Measurements from ENCODE around the gene SAP25. TPM values are rescaled to one million over a fixed set of nuclear protein-coding genes. Genes with fewer than 3 reads are reported as not detected.
A peak's percentile ranks its signal among the peaks of the same experiment; 100 is the strongest.

Gene SAP25
- total RNA-seq, 1 donor from 2014 or later = 24.1 TPM

- Mint-ChIP-seq H3K4me3 (no peak overlapping the region), H3K27ac (no peak overlapping the region), H3K36me3 (ENCODE audit: low read depth) (peaks cover 5% of the 10 kb centered on the region), H3K4me1 (peaks cover 31% of the 10 kb centered on the region), H3K9me3 (no peaks in the 10 kb centered on the region), H3K27me3 (no peaks in the 10 kb centered on the region)
- ChIA-PET POLR2A (interaction anchor here (0.7 to 5.7 kb wide), 4 partner anchors 21 to 126 kb away, joined by 4 to 114 read pairs (median 5); partner anchors contain the start of genes FBXO24, LRCH4 and NYAP1), CTCF (no interaction called here)
- DNase-seq = no peak
- ATAC-seq (ENCODE audit: low read depth) = no peak
- TF ChIP-seq CTCF (IDR thresholded peaks at IDR 0.05) = no peak
- intact Hi-C loops (cut with micrococcal nuclease) = loop anchor here (5.0 kb wide), 2 partner anchors 97 to 447 kb away; partner anchors contain the start of gene POP7
These were observed 36.3 kb upstream of the SAP25 start for GRCh38 chr7:100609958-100610357.

DNA sequence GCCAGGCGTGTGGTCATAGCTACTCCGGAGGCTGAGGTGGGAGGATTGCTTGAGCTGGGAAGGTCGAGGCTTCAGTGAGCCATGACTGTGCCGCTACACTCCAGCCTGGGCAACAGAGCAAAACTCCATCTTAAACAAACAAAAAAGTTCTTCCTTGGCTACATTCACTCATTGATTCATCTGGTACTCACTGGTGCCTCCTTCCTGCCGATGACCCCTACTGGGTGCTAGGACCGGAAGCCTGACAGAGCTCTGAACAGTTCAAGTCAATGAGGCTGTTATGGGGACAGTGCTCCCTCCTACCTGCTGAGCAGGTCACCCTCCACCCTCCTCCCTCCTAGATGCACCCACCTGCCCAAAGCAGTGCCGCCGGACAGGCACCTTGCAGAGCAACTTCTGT is 33.4 kb upstream of the SAP25 start:
- CTCF ChIA-PET = no interaction called here
- no peak for DNase-seq
- Mint-ChIP-seq H3K4me1 (peaks cover 22% of the 10 kb centered on the region), H3K36me3 (ENCODE audit: low read depth) (peaks cover 3% of the 10 kb centered on the region), H3K27me3 (no peaks in the 10 kb centered on the region), H3K27ac (no peak overlapping the region), H3K4me3 (no peak overlapping the region), H3K9me3 (no peaks in the 10 kb centered on the region)
- POLR2A ChIA-PET = interaction anchor here (0.6 to 4.8 kb wide), 3 partner anchors 22 to 71 kb away, joined by 3 to 32 read pairs (median 3); partner anchors contain the start of genes FBXO24 and LRCH4
- intact Hi-C loops (cut with micrococcal nuclease) = no loop called here
- no peak for ATAC-seq (ENCODE audit: low read depth)
- no peak for TF ChIP-seq CTCF (IDR thresholded peaks at IDR 0.05)

GRCh38 chr7:100606313-100606712 is 32.6 kb upstream of the SAP25 start:
- no peak for ATAC-seq (ENCODE audit: low read depth)
- Mint-ChIP-seq H3K4me1 (peaks cover 19% of the 10 kb centered on the region), H3K9me3 (no peaks in the 10 kb centered on the region), H3K27me3 (no peaks in the 10 kb centered on the region), H3K36me3 (ENCODE audit: low read depth) (no peaks in the 10 kb centered on the region), H3K4me3 (no peak overlapping the region), H3K27ac (no peak overlapping the region)
- TF ChIP-seq CTCF (IDR thresholded peaks at IDR 0.05) = no peak
- POLR2A ChIA-PET = interaction anchor here (0.6 to 4.8 kb wide), 4 partner anchors 21 to 237 kb away, joined by 3 to 32 read pairs (median 4); partner anchors contain the start of genes FBXO24 and LRCH4
- CTCF ChIA-PET = no interaction called here
- intact Hi-C loops (cut with micrococcal nuclease) = no loop called here
- DNase-seq = no peak

DNA sequence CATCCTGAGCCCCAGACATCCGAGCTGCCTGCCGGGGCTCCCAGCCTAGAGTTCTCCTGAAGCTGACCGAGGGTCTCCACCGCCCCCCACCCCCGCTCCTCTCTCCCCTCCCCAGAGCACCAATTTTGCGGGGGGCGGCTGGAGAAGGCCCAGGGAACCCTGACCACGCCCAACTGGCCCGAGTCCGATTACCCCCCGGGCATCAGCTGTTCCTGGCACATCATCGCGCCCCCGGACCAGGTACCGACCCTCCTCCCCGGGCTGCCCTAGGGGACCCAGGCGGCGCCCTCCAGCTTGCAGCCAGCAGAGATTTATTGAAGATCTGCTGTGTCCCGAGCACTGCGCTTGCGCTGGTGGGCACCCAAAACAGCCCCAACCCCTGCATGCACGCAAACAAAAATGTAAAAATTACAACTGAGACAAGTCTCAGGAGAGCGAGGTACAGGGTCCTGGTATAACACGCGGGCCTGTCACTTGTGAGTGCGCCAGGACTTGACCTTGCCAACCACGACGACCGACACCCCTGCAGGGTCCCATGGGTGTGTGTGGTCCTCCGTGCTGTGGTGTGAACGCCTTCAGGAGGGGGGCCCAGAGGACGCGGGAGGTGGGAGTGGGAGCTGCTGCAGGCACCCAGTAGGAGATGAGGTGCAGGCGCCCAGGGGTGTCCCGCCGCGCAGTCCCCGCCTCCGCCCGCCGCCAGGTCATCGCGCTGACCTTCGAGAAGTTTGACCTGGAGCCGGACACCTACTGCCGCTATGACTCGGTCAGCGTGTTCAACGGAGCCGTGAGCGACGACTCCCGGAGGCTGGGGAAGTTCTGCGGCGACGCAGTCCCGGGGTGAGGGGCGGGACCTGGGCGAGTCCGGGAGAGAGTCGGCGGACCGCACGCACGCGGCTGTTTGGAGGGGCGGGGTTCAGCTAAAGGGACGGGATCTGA is 31.5 kb upstream of the SAP25 start:
- H3K27me3 Mint-ChIP-seq = no peaks in the 10 kb centered on the region
- intact Hi-C loops (cut with micrococcal nuclease) = loop anchor here (1.0 to 2.0 kb wide), 8 partner anchors 19 to 247 kb away; partner anchors contain the start of genes FBXO24, GNB2, LRCH4 and SLC12A9
- H3K36me3 Mint-ChIP-seq (ENCODE audit: low read depth) = no peaks in the 10 kb centered on the region
- CTCF ChIA-PET = interaction anchor here (0.7 to 1.2 kb wide), 4 partner anchors 19 to 73 kb away, joined by 3 to 4 read pairs (median 4); partner anchors contain the start of genes FBXO24 and LRCH4
- peak; percentile 30 for DNase-seq
- no peak for TF ChIP-seq CTCF (IDR thresholded peaks at IDR 0.05)
- no peak overlapping the region for H3K27ac Mint-ChIP-seq
- peaks cover 19% of the 10 kb centered on the region for H3K4me1 Mint-ChIP-seq
- H3K9me3 Mint-ChIP-seq = no peaks in the 10 kb centered on the region
- ATAC-seq (ENCODE audit: low read depth) = peak; percentile 14
- H3K4me3 Mint-ChIP-seq = peak overlapping the region; percentile 85
- POLR2A ChIA-PET = interaction anchor here (0.5 to 4.8 kb wide), 5 partner anchors 20 to 237 kb away, joined by 4 to 32 read pairs (median 5); partner anchors contain the start of genes FBXO24 and LRCH4
